ENCODE measurements around the gene GRIN2A.

The GRIN2A gene

DNA sequence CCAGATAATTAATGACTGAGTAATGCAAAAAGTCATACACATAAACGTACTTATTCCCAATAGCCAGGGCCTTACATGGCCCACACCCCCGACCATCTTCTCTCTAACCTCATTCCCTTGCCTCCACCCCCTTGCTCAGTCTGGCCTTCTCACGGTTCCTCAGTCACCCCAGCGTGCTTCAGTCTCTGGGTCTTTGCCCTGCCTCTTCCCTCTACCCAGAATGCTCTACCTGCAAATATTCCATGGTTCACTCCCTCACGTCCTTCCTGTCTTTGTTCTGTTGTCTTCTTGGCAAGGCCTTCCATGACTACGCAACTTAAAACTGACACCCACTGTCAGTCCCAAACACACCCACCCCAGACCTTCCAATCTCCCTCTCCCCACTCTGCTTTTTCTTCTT lies 468.3 kb downstream of the GRIN2A start:
- Histone ChIP-seq H3K27me3 (ENCODE audit: insufficient read depth, low read depth) (no peaks in the 10 kb centered on the region), H3K36me3 (ENCODE audit: insufficient read depth) (no peaks in the 10 kb centered on the region), H3K27ac (no peak overlapping the region), H3K4me3 (IDR thresholded peaks at IDR 0.05; ENCODE audit: insufficient read depth, low read depth, low read length) (no peak overlapping the region), H3K79me2 (ENCODE audit: insufficient read depth, low read depth) (no peaks in the 10 kb centered on the region), H3K9ac (no peak overlapping the region), H4K20me1 (ENCODE audit: insufficient read depth) (no peaks in the 10 kb centered on the region), H3K4me2 (no peak overlapping the region), H2AFZ (ENCODE audit: low read depth) (no peak overlapping the region), H3K4me1 (ENCODE audit: low read depth, poor library complexity, severe bottlenecking) (no peaks in the 10 kb centered on the region)
- TF ChIP-seq, protein P1, sequence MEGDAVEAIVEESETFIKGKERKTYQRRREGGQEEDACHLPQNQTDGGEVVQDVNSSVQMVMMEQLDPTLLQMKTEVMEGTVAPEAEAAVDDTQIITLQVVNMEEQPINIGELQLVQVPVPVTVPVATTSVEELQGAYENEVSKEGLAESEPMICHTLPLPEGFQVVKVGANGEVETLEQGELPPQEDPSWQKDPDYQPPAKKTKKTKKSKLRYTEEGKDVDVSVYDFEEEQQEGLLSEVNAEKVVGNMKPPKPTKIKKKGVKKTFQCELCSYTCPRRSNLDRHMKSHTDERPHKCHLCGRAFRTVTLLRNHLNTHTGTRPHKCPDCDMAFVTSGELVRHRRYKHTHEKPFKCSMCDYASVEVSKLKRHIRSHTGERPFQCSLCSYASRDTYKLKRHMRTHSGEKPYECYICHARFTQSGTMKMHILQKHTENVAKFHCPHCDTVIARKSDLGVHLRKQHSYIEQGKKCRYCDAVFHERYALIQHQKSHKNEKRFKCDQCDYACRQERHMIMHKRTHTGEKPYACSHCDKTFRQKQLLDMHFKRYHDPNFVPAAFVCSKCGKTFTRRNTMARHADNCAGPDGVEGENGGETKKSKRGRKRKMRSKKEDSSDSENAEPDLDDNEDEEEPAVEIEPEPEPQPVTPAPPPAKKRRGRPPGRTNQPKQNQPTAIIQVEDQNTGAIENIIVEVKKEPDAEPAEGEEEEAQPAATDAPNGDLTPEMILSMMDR (conservative IDR thresholded peaks at IDR 0.05; ENCODE audit: low read depth, low read length): no peak

DNA sequence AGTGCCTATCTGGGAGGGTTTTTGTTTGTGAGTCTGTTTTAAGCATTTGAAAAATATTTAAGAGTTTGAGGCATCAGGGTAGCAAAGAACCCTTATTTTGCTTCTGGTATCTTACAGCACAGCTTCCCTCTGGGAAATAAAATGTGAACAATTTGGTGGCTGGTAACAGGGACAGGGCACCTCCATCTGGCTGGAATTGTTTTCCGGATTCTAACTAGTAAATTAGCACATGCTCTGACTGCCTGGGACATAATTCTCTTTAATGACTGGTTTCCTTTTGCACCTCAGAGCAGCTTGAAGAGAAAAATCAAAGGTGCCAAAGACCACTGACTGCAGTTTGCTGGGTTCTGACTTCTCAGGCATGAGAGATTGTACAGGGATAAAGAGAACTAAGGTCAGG lies 469.1 kb downstream of the GRIN2A start:
- Histone ChIP-seq H3K27me3 (ENCODE audit: insufficient read depth, low read depth) (no peaks in the 10 kb centered on the region), H3K79me2 (ENCODE audit: insufficient read depth, low read depth) (no peaks in the 10 kb centered on the region), H3K9ac (no peak overlapping the region), H4K20me1 (ENCODE audit: insufficient read depth) (no peaks in the 10 kb centered on the region), H3K27ac (no peak overlapping the region), H3K36me3 (ENCODE audit: insufficient read depth) (no peaks in the 10 kb centered on the region), H2AFZ (ENCODE audit: low read depth) (no peak overlapping the region), H3K4me3 (IDR thresholded peaks at IDR 0.05; ENCODE audit: insufficient read depth, low read depth, low read length) (no peak overlapping the region), H3K4me2 (no peak overlapping the region), H3K4me1 (ENCODE audit: low read depth, poor library complexity, severe bottlenecking) (no peaks in the 10 kb centered on the region)
- TF ChIP-seq, protein P1 (conservative IDR thresholded peaks at IDR 0.05; ENCODE audit: low read depth, low read length): no peak

DNA sequence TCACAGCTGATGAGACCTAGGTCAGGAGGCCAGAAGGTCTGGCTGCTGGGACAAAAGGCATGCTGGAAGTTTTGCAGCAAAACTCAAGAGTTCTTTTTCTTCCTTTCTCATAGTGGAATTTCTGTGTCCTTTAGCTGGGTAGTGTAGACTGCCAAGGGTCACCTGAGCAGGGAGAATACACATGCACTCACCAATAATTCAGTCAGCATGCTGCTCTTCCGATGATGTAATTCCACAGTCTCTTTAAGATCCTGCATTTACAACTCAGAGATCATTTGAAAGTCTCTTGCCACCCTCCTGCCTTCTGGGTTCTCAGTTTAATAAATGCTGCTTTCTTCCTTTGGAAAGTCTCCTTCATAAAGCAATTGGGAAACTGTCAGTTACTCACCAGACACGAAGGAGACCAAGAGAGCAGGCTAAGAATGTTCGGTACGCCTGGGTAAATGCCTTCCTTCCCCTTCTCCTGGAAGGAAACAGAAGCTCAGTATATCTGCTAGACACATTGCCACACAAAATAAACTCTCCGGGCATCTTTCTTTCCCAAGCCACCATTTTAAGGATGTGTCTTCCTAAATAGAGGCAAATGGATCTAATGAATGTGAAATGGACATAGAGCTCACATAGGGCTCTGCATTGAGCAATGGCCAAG lies 473.1 kb downstream of the GRIN2A start:
- Histone ChIP-seq H2AFZ (ENCODE audit: low read depth) (no peak overlapping the region), H3K4me2 (no peak overlapping the region), H3K4me1 (ENCODE audit: low read depth, poor library complexity, severe bottlenecking) (no peaks in the 10 kb centered on the region), H3K4me3 (IDR thresholded peaks at IDR 0.05; ENCODE audit: insufficient read depth, low read depth, low read length) (no peak overlapping the region), H3K27me3 (ENCODE audit: insufficient read depth, low read depth) (no peaks in the 10 kb centered on the region), H4K20me1 (ENCODE audit: insufficient read depth) (no peaks in the 10 kb centered on the region), H3K9ac (no peak overlapping the region), H3K27ac (no peak overlapping the region), H3K36me3 (ENCODE audit: insufficient read depth) (no peaks in the 10 kb centered on the region), H3K79me2 (ENCODE audit: insufficient read depth, low read depth) (no peaks in the 10 kb centered on the region)
- TF ChIP-seq, protein P1 (conservative IDR thresholded peaks at IDR 0.05; ENCODE audit: low read depth, low read length): no peak

DNA sequence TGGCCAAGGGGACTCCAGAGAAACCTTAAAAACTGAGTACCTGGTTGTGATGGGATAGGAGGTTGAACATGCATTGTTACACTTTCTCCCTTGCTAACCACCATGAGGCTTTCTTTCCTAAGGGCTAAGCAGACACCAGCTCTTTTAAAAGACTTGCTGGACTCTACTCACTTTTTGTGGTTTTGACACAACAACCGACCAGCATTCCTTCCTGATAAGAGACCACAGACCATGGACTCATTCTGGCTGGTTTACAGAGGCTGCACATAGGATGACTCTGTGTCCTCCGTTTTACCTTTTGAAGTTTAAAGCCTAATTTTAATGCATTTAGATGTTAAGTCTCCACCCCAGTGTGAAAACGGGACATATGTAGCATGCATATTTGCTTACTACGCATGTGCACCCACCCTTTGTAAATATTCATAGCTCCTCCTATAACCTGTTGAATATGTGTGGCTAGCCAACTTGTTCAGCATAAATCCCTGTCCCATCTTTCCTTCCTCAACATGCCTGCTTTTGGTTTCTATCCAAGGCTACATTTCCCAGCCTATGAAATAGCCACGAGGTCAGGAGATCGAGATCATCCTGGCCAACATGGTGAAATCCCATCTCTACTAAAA lies 475.9 kb downstream of the GRIN2A start:
- Histone ChIP-seq H4K20me1 (ENCODE audit: insufficient read depth) (no peaks in the 10 kb centered on the region), H3K4me2 (no peak overlapping the region), H3K79me2 (ENCODE audit: insufficient read depth, low read depth) (no peaks in the 10 kb centered on the region), H2AFZ (ENCODE audit: low read depth) (no peak overlapping the region), H3K27ac (no peak overlapping the region), H3K4me3 (IDR thresholded peaks at IDR 0.05; ENCODE audit: insufficient read depth, low read depth, low read length) (no peak overlapping the region), H3K4me1 (ENCODE audit: low read depth, poor library complexity, severe bottlenecking) (no peaks in the 10 kb centered on the region), H3K9ac (no peak overlapping the region), H3K27me3 (ENCODE audit: insufficient read depth, low read depth) (no peaks in the 10 kb centered on the region), H3K36me3 (ENCODE audit: insufficient read depth) (no peaks in the 10 kb centered on the region)
- TF ChIP-seq, protein P1 (conservative IDR thresholded peaks at IDR 0.05; ENCODE audit: low read depth, low read length): no peak

All from KMS-11 (cell line).